ENCODE results near the gene FAM118B. TPM values are rescaled to one million over a fixed set of nuclear protein-coding genes. Genes with fewer than 3 reads are reported as not detected.

Gene FAM118B
- total and polyA plus RNA-seq, 2 of the 4 experiments (the other 2 are of a cell fraction), result 20.0 to 27.2 TPM

GRCh38 chr11:126186708-126187529 is 24.7 kb upstream of the FAM118B start:
- no TSS peak for BruUV-seq (replicated peaks)
- Histone ChIP-seq H3K27ac (ENCODE audit: insufficient read depth, low read length) (no peak overlapping the region), H3K27me3 (ENCODE audit: control insufficient read depth, insufficient read depth, low read length) (no peaks in the 10 kb centered on the region), H3K36me3 (ENCODE audit: control insufficient read depth, insufficient read depth, low read length) (peaks cover 2% of the 10 kb centered on the region), H3K9ac (ENCODE audit: low read depth, low read length) (no peak overlapping the region), H2BK20ac (ENCODE audit: low read depth, low read length) (no peak overlapping the region), H2AK9ac (replicated peaks; ENCODE audit: low read depth, low read length, poor library complexity) (no peak overlapping the region), H3K4me1 (ENCODE audit: control insufficient read depth, insufficient read depth, low read length) (no peaks in the 10 kb centered on the region), H3K4me3 (ENCODE audit: insufficient read depth, low read depth, low read length) (no peak overlapping the region), H2BK15ac (ENCODE audit: low read depth, low read length) (no peak overlapping the region), H3K9me3 (ENCODE audit: control insufficient read depth, insufficient read depth, low read length) (no peaks in the 10 kb centered on the region), H2BK5ac (ENCODE audit: low read depth, low read length, poor library complexity, severe bottlenecking) (no peak overlapping the region), H4K8ac (ENCODE audit: low read depth in 2 of 2, low read length in 2 of 2) (no peak overlapping the region), H3K79me1 (ENCODE audit: low read depth in 1 of 2, low read length in 2 of 2) (no peaks in the 10 kb centered on the region), H3K4ac (ENCODE audit: low read depth, low read length) (no peak overlapping the region), H3K14ac (replicated peaks; ENCODE audit: low read depth, low read length) (no peak overlapping the region), H3K56ac (ENCODE audit: extremely low read depth, insufficient read depth, low read length) (no peak overlapping the region), H3K23ac (ENCODE audit: low read depth, low read length) (no peak overlapping the region), H4K20me1 (ENCODE audit: insufficient read depth, low read length) (no peaks in the 10 kb centered on the region), H3K4me2 (ENCODE audit: low read depth, low read length) (no peak overlapping the region), H2AFZ (replicated peaks; ENCODE audit: low read length, poor library complexity) (no peak overlapping the region), H3K18ac (ENCODE audit: low read depth, low read length) (no peak overlapping the region), H4K91ac (ENCODE audit: insufficient read depth, low read depth, low read length) (no peak overlapping the region), H4K5ac (ENCODE audit: low read depth, low read length) (no peak overlapping the region), H2BK120ac (ENCODE audit: low read depth, low read length) (no peak overlapping the region), H2AK5ac (ENCODE audit: low read depth, low read length) (no peak overlapping the region), H3K9me1 (ENCODE audit: insufficient read depth, low read length) (no peaks in the 10 kb centered on the region)
- dilution Hi-C loops (cut with HindIII; ENCODE audit: low sequenced_read_pairs, unreplicated experiment) (no loop called here), in situ Hi-C loops (cut with MboI; ENCODE audit: low sequenced_read_pairs) (no loop called here), intact Hi-C loops (cut with micrococcal nuclease) (no loop called here)
- POLR2A ChIA-PET (ENCODE audit: unreplicated experiment), result no interaction called here
- DNase-seq, result no peak
- peak; percentile 17; the same call in 1 of the 2 replicates for ATAC-seq (ENCODE audit: low read depth)
- CTCF ChIA-PET, result interaction anchor here (0.6 kb wide), 1 partner anchor 58 kb away, joined by 3 read pairs; no protein-coding TSS in a partner anchor
- TF ChIP-seq SMC3 (IDR thresholded peaks at IDR 0.05; ENCODE audit: low read depth, low read length), result peak; percentile 15; the same call in 1 of the 2 replicates
- TF ChIP-seq RAD21 (IDR thresholded peaks at IDR 0.05; ENCODE audit: low read length), result 0 out of 2 replicates have a peak, but pooled peaks have one; percentile 6
- TF ChIP-seq USF2 (IDR thresholded peaks at IDR 0.05; ENCODE audit: low read depth, low read length), result no peak
- WGBS, 2 experiments (ENCODE audit: extremely low coverage in 2 of 2, insufficient read length in 1 of 2), result 96% methylated on average over 4 of the region's 22 CpGs; no CpG with 5 or more reads in 1 of the 2 experiments
